ENCODE results near the gene CDK2.

Gene CDK2

GRCh38 chr12:55938826-55939501 is 27.7 kb upstream of the CDK2 start:
- DNase-seq (ENCODE audit: low read depth), result no peak

GRCh38 chr12:55940065-55940732 is 26.4 kb upstream of the CDK2 start:
- DNase-seq (ENCODE audit: low read depth), result peak; percentile 80

GRCh38 chr12:55942055-55942454 is 24.6 kb upstream of the CDK2 start:
- no peak for DNase-seq (ENCODE audit: low read depth)

GRCh38 chr12:55942577-55943136 is 24.0 kb upstream of the CDK2 start:
- DNase-seq (ENCODE audit: low read depth), result no peak

GRCh38 chr12:55946553-55946952 is 20.1 kb upstream of the CDK2 start:
- no peak for DNase-seq (ENCODE audit: low read depth)

GRCh38 chr12:55955344-55955743 is 11.3 kb upstream of the CDK2 start:
- no peak for DNase-seq (ENCODE audit: low read depth)

GRCh38 chr12:55955800-55956508 is 10.7 kb upstream of the CDK2 start:
- DNase-seq (ENCODE audit: low read depth), result no peak

GRCh38 chr12:55957106-55957859 is 9.3 kb upstream of the CDK2 start:
- DNase-seq (ENCODE audit: low read depth), result no peak

GRCh38 chr12:55963760-55964159 is 2.9 kb upstream of the CDK2 start:
- no peak for DNase-seq (ENCODE audit: low read depth)

GRCh38 chr12:55965240-55965639 is 1.4 kb upstream of the CDK2 start:
- no peak for DNase-seq (ENCODE audit: low read depth)

- no peak for DNase-seq (ENCODE audit: low read depth)
Observed at GRCh38 chr12:55965941-55966407, 656 bp upstream of the CDK2 start, which contains the start of gene PMEL. Gene PMEL, minus strand, starts transcription at chr12:55966042. Its CDS starts 31 bp downstream, at chr12:55966011.

GRCh38 chr12:55969356-55969755 is 2.7 kb downstream of the CDK2 start:
- DNase-seq (ENCODE audit: low read depth), result no peak

- DNase-seq (ENCODE audit: low read depth), result no peak
Observed at GRCh38 chr12:55970775-55971174, 4.1 kb downstream of the CDK2 start.

- DNase-seq (ENCODE audit: low read depth), result no peak
Observed at GRCh38 chr12:55972042-55972441, 5.4 kb downstream of the CDK2 start.

GRCh38 chr12:55972456-55972855 is 5.8 kb downstream of the CDK2 start:
- no peak for DNase-seq (ENCODE audit: low read depth)

- DNase-seq (ENCODE audit: low read depth), result peak; percentile 26
Observed at GRCh38 chr12:55972911-55973598, 6.4 kb downstream of the CDK2 start.

- DNase-seq (ENCODE audit: low read depth), result peak; percentile 98
Observed at GRCh38 chr12:55973599-55974307, 7.1 kb downstream of the CDK2 start, which contains the start of gene RAB5B. Gene RAB5B, plus strand, starts transcription at chr12:55974078. Its CDS starts 12,883 bp downstream, at chr12:55986961.

- no peak for DNase-seq (ENCODE audit: low read depth)
Observed at GRCh38 chr12:55974308-55974730, 7.7 kb downstream of the CDK2 start.

- DNase-seq (ENCODE audit: low read depth), result no peak
Observed at GRCh38 chr12:55978393-55978792, 11.8 kb downstream of the CDK2 start.

GRCh38 chr12:55979069-55979468 is 12.4 kb downstream of the CDK2 start:
- no peak for DNase-seq (ENCODE audit: low read depth)
